GM19452 (cell line): ENCODE measurements around the gene PTPN2.

Source experiments
- ATAC-seq: cut with Tn5 transposase; IDR thresholded peaks from one replicate; pipeline ENCODE4 v1.9.1; 2021; ENCODE audit not compliant: unreplicated experiment

Gene PTPN2

DNA sequence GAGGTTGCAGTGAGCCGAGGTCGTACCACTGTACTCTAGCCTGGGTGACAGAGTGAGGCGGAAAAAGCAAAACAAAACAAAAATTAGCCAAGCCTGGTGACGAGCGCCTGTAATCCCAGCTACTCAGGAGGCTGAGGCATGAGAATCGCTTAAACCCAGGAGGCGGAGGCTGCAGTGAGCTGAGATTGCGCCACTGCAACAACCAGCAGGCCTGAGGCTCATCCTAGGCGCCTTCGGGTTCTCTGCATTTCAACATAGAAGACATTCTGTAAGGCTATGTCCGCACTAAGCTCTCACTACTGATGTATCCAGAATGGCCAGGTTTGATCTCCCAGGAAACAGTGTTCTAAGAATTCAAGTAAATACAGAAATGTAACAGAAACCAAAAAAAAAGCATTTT, 23.5 kb downstream of the PTPN2 start:
- no peak for ATAC-seq

DNA sequence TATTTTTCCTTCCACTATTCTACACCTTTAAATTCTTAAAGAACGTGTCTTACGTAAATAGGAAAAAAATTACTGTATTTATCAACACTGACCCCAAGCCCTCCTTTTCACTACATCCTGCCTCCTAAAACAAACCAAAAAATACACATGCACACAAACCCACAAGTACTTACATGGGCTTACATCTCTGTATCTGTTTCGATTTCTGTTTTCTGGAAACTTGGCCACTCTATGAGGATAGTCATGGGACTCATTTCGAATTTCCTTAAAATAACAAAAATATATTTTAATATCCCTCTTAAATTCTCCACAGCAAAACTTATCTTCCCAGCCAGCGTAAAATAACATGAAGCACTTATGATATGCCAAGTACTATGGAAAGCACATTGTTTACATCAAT, 25.0 kb downstream of the PTPN2 start:
- no peak for ATAC-seq

DNA sequence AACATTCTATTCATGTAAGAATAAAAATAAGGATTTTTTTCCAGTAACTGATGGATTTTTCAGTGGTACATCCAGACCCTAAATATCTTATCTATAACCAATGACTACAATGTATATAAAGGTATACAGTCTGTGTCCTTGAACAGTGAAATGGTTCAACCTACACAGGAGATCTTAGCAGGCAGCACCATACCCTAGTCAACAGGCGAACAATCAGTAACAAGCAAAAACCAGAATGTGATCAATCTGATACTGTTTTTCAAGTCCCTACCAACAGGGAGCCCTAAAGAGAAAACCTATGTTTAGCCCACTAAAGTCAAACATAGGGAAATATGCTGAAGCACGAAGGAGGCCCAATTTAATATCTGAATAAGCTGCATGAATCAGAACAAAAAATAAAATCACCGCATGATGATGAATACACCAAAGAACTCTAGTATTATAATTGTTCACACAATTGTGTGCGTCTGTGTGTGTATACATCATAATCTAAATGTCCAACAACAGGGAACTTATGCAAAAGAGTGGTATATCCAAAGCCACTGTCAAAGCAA, 26.0 kb downstream of the PTPN2 start:
- no peak for ATAC-seq

DNA sequence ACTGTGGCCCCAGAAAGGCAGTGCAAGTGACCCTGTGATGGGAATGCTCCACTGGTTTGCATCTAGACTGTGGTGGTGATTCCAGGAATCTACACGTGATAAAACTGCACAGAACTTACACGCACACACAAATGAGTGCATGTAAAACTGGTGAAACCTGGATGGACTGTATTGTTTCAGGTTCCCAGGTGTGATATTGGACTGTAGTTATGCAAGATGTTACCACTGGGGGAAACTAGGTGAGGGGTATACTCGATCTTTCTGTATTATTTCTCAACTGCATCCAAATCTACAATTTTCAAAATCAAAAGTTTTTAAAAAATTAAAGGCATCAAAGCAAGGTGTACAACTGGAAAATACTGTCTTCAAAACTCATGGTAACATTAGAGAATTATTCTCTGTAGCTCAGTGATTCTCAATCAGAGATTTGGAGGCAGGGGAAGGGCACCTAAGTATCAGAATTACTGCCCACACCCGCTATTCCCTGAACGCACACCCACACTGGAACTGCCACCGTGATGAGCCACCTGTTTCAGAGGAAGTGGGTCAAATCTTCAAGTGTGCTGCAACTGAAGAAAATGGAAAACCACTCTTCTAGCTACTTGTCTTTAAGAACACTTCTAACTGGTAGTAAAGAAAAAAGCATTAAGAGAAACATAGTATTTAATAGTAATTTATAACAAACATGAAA, 26.7 kb downstream of the PTPN2 start:
- ATAC-seq = no peak

DNA sequence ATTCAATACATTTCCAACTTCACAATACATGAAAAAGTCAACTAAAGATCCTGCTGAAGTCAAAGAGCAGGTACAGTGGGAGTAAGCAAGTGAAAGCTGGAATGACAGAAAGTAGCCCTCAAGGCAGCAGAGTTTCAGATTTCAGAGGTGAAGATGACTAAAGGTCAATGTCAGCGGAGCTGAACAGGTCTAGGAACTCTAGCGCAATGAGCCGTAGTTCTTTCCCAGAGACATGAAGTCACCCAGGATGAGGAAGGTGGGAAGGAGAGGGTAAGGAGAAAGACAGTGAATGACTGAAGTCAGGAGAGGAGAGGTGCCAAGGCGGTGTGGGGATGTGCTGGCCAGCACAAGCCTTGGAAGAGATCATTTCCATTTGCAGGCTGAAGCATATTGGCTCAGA, 28.1 kb downstream of the PTPN2 start:
- ATAC-seq = no peak

DNA sequence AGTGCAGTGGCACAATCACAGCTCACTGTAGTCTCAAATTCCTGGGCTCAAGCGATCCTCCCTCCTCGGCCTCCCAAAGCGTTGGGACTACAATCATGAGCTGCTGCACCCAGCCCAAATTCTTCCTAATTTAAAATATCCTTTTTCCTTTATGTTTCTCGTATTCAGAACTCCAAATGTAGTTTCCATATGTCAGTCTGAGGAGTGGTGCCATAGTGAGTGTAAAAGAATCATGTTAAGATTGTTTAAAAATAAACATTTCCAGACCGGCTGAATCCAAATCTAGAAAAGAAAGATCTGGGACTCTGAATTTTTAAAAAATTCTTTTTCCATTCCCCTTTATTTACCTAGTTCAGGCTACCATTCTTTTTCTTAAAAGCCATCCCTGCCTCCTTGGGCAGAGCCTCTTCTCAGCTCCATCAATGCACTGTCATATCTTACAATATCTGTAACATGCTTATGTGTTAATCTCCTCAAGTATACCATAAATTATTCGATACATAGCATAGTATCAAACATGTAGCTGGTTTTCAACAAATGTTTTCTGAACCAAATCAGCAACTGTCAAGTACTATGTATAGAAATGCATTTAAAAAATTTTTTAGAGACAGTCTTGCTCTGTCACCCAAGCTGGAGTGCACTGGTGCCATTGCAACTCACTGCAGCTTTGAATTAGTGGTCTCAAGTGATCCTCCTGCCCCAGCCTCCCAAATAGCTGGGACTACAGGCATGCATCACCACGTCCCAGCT, 31.3 kb downstream of the PTPN2 start:
- no peak for ATAC-seq

DNA sequence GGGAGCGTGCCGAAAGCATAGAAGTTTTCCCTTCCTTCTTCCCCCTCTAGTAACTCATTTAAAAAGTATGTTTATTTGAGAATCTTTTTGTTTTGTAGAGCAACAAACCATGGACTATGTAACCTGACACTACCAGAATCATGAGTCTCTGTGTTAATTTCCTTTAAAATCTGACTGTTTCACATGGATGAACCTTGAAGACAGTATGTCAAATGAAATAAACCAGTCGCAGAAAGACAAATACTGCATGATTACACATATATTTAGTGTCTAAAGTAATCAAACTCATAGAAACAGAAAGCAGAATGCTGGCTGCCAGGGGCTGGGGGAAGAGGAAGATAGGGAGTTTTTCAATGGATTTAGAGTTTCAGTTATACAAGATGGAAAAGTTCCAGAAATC, 32.3 kb downstream of the PTPN2 start:
- ATAC-seq = no peak

DNA sequence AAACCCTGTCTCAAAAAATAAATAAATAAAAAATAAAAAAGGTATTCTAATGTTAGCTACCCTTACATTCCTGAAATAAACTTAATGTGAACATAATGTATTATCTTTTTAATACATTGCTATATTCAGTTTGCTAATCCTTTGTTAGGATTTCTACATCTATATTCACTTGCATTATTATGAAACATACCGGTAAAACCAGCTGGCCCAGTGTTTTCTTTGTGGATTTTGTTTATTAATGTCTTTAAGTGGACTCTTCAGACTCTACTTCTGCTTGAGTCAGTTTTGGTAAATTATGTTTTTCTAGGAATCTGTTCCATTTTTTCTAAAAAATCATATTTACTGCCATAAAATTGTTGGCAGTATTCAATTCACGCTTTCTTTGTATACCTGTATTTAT, 34.5 kb downstream of the PTPN2 start:
- no peak for ATAC-seq

DNA sequence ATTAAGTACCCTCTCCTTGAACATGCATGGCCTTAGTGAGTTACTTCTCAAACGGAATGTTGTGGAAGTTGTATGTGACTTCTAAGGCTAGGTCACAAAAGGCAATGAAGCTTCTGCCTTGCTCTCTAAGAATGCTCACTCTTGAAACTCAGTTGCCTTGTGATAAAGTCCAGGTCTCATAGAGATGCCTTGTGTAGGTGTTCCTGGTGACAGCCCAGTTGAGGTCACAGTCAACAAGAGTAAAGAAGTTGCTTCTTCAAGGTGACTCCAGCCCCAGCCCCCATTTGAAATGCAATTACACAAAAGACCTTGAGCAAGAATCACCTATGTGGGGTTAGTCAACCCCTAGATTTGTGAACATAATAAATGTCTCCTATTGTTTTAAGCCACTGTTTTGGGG, 35.6 kb downstream of the PTPN2 start:
- no peak for ATAC-seq

DNA sequence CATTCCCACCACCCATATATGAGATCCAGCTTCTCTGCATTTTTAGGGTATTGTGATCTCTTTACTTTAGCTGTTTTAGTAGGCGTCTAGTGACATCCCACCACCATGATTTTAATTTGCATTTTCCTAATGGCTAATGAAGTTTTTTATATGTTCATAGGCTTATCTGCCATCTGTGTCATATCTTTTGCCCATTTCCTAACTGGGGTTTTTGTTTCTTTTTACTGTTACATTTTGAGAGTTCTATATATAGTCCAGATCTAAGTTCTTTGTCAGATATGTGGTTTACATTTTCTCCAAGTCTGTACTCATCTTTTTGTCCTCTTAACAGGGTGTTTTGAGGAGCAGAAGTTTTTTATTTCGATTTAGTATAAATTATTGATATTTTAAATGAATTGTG, 39.6 kb downstream of the PTPN2 start:
- no peak for ATAC-seq

DNA sequence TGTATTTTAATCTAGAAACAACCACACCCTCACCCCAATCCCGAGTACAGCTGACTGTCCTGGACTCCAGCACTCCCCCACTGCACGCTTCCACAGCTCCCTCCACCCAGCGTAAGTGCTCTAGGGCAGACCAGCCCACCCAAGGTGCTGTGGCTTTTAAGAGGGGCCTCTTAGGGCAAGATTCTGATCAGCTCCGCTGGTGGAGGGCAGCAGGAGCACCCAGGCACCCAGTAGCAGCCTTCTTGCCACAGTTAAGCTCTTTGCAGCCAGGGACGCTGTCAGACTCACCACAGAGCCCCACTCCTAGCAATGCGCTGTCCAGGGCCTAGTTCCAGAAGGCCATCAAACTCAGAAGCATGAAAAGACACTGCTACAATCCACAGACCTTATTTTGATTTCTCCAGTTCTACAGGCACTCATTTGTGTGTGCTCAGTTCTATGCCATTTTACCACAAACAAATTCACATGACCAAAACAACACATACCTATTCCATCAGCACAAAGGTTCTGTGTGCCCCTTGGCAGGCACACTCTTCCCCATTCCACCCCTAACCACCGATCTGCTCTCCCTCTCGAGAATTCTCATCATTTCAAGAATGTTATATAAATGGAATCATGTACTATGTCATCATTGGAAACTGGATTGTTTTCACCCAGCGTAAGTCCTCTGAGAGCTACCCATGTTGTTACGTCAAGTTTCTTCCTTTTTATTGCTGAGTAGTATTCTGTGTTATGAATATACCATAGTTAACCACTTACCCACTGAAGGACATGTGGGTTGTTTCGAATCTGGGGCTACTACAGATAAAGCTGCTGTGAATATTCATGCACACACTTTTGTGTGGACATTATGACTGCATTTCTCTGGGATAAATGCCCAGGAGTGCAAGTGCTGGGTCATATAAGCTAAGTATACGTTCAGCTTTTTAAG, 40.4 kb downstream of the PTPN2 start:
- ATAC-seq = no peak

DNA sequence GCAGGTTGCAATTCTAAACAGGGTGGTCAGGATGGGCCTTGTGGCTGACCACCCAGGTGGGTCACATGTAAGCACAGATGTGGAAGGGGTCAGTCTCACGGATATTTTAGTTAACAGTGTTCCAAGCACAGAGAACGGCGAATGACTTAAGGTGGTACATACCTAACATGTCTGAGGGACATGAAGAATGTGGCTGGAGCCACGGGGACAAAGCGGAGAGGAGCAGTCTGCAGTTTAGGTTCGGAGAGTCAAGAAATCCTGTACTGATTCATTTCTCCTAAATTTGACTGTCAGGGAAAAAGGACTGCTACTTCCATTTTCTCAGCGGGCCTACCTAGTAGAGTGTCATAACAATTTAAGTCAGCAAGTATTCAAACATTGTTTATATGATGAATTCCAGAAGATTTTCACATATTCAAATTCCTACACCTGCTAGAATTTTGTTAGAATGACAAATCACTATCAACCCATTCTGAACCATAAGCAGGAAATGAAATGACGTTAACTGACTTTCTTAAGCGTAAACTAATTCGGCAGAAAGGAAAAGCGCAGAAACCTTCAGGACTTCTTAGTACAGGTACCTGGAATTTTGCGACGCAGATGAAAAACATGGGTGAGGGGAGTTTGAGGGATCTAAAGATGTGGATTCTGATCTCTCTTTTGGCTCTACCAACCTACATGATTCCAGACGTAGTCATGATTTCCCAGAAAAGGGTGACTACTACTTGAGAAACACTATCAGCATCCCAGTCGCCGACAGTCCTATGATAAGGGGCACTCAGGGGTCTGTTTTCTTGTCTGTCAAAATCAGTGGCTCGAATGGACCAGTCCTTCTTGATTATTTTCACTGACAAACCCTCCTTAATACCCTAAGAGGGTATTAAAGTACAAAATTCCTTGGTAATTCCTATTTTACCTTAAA, 41.3 kb downstream of the PTPN2 start:
- no peak for ATAC-seq

DNA sequence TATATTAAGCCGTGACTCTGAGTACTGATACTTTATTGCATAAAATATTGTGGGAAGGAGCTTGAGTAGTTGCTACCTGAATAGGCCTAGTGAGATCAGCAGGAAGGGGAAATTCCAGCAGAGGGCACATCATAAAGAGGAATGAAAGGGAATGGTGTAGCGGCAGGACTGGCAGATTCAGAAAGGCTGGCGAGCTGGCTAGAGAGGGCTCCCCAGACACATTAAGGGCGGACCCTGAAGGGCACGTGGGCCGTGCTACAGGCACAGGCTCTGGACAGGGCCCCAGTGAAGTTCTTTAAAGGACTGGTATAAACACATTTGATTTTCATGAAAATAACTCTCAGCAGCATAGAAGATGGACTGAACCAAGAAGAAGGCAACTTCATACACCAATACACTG, 43.0 kb downstream of the PTPN2 start:
- no peak for ATAC-seq

DNA sequence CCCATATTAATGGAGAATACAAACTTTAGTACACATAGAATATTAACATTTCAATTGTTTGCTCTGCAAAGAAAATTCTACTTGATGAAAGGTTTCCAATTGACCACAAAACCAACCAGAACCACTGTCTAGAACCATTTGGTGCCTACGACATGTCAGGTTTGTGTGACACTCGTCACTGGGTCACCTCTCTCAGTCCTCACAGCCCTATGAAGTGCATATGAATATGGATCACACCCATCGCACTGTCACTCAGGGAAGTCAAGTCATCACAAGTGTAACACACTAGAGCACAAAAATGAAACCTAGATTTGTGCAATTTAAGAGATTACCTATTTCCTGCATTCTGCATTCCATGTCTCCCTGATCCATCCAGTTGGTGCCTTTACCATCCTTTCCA, 43.7 kb downstream of the PTPN2 start:
- ATAC-seq = no peak

DNA sequence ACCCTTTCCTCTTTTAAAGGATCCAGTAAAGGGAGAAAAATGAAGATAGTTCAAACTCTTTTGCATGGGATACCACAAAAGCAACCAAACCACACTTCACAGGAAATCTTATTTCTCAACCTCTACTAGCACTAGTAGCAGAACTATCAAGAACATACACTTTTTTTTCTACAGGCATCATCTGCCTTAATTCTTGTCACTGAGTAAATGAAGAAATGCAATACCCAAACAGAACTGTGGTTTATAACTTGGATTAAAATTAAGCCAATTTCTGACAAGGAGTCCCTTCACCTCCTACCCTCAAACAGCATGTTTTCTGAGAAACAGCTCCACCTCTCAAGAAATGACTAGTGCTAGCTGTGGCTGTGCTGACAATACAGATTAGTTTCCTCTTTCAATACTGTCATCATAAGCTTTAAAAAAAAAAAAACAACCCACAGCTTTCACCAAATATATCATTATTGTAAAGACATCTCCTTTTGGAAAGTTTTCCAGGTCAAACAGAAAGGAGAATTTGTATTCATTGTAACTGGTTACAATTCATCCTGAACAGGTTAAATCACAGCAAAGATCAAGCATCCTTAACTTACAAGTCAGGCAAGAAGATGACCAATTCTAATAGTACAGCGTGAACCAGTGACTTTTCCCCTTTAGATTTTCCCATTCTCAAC, 44.4 kb downstream of the PTPN2 start:
- ATAC-seq = peak; percentile 79

DNA sequence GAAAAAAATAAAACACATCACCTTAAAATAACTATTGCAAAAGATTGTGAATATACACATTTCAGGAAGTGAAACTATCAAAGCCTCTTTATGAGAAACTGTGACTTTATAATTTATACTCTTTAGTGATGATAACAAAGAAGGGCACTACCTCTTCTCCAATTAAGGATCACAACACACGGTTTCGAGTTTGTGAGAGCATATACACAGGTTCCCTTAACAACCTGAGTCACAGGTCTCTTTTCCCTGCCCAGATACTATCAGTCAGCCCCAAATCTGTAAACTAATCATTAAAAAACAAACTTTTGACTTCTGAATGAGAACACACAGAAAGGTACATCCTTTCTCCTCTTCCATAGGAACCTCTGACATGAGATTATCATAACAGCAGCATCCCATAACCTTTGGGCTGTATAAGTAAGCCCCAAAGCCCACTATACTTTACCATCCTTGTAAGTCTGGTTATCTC, 44.9 kb downstream of the PTPN2 start:
- peak; percentile 47 for ATAC-seq

DNA sequence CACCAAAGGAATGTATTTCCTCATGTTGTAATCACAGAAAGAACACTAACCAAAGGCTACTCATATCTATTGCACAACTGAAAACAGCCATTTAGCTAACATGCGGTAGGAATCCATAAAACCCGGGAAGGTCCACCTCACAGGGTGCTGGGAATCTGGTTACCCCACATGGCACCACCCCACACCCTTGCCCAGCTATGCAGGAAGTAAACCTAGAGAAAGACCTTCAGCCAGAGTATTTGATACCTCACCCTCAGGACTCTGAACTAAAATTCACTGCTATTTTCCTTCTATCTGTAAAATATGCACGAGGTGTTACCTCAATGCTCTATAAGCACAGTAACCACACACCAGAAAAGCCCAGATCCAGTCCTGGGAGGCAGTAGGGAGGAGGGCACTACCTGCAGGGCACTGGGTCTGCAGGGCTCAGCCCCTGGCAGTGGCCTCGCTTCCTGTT, 45.8 kb downstream of the PTPN2 start:
- ATAC-seq = no peak

DNA sequence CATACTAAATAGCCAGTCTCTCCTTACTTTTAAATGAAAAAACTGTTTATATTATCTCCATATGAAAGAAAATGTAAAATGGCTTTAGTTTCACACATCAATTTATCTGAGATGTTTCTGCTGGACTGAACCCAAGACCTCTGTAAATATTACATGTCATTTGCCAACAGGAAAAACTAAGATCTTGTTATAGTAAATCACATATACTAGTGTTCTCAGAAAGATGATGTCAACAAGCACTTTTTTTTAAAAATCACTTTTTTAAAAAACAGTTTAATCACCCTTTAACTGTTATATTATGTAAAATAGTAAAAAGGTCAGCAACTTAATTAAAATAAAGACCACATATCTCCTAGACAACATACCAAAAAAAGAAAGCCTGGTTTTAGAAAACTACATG, 46.3 kb downstream of the PTPN2 start:
- ATAC-seq = no peak

DNA sequence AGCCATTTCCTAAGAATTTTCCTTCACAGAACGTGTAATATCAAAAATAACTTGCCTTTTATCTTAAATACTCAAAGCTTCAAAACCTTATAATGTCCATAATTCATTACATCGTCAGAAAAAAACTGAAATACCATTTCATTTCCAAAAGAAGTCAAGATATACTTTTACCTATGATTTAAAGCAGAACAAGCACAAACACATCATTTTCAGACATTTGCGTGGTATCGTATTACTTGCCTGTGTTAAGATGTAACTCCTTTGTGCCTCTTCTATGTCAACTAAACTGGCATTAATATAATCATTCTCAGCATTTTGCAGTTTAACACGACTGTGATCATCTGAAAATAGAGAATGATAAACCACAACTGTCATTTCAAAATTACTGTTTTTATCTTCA, 47.5 kb downstream of the PTPN2 start:
- ATAC-seq = no peak
